CD4-positive, alpha-beta T cell treated with Interleukin-6 at 100 ng/mL for 8 hours (primary cell): ENCODE results near the gene ISOC1.

ENCODE experiments used
- DNase-seq: peaks from one replicate; pipeline ENCODE4 v3.0.0-alpha.2; 2020; ENCODE audit warnings: mixed read lengths, low spot score

Gene ISOC1

DNA sequence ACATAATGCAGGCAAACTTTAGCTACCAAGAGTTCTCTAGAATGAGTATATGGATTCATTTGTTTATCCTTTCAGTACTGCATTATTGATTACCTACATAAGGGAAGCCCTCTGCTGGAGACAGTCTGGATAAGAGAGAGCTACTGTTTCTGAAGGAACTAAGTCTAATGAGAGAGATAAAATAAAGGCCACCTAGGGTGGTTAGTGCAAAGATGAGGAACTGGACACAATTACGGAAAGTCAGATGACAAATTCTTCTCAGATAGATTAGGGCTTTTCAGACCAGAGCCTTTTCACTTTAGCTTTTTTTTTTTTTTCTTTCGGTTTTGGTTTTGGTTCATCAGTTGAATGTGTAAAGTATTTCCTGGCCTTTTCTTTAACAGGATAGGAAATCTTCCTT is 31.3 kb downstream of the ISOC1 start:
- no peak for DNase-seq

DNA sequence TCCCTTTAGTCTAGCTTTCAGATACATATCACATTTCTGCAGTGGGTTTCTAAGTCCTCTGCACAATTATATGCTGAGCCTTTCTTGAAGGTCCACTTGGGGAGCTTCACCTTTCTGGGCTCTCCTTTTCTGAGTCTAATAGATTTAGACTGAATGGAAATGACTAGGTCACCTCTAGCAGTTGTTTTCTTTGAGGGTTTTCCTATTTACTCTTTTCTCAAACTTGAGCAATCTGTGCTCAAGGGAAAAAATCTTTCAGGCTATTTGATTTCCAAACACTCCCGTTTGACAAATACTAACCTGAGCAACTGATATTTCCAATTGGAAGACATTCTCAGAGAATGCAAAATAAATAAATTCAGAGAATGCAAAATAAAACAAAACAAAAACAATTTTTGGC is 39.0 kb downstream of the ISOC1 start:
- DNase-seq, result no peak

DNA sequence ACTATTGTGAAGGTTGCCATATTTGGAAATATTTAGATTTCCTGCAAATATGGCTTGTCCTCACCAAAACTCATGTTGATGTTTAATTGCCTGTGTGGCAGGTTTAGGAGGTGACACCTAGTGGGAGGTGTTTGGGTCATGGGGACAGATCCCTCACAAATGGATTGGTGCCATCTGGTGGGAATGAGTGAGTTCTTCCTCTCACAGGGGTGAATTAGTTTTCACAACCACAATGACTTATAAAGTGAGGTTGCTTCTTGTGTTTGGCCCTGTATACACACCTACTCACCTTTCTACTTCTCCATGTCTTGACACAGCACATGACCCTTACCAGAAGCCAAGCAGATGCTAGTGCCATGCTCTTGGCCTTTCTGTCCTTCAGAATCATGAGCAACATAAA is 41.1 kb downstream of the ISOC1 start:
- DNase-seq, result no peak

DNA sequence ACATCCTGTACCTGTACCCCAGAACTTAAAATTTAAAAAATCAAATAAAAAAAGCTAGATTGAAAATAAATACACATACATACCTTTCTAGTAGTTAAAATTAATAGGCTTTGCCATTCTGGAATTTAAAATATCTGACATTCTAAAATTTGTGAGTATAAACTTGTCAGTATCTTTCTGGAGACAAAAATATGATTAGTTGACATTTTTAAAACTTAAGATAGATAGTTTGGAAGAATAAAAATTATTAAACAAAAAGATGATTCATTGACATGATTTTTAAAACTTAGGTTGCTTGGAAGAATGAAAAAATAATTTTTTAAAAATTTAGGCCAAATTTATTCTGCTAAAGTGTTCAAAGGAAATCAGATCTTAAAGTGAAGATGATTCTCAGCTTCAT is 43.1 kb downstream of the ISOC1 start:
- no peak for DNase-seq

DNA sequence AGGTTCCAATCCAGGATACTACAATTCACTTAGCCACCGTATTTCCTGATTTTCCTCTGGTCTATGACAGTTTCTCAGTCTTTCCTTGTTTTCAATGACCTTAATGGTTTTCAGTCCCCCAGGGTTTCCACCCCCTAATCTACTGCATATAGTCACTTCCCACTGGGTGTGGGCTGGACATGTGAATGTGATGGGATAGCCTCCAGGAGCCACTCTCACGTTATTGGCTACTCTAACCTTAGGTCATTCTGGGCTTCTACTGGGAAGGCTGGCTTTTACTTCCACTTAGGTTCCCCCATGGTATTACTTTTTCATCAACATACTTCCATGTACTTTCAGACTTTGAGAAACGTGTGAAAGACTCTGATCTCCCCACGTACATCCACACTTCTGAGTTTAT is 46.5 kb downstream of the ISOC1 start:
- no peak for DNase-seq

DNA sequence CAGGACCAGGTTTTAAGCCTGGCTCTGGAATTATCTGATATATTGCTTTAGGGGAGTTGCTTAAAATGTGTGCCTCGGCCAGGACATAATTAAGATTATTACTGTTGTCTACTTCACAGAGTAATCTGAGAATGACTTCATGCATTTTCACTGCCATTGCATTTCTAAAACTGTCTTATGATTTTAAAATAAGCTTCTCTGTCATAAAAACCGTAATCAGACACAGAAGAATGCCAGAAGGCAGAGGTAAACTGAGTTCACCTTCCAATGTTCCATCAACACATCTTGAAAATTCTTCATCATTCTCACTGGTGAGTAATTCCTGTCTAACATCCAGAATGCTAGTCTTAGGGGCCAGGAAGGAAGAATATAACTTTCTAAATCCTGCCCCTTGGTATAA is 47.1 kb downstream of the ISOC1 start:
- no peak for DNase-seq

DNA sequence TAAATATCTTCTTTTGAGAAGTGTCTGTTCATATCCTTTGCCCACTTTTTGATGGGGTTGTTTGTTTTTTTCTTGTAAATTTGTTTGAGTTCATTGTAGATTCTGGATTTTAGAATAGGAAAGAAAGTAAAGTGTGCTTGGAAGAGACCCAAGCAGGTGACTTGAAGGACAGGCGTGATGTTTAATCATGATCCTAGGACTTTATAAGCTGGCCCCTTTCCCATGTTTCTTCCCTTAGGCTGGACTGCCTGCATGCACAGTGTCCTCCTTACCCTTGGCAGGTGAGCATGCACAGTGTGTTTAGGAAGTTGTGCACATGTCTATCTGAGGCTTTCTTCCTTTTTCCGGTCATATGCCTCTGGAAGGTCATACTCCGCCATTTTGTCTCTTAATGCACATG is 61.3 kb downstream of the ISOC1 start:
- DNase-seq, result no peak

DNA sequence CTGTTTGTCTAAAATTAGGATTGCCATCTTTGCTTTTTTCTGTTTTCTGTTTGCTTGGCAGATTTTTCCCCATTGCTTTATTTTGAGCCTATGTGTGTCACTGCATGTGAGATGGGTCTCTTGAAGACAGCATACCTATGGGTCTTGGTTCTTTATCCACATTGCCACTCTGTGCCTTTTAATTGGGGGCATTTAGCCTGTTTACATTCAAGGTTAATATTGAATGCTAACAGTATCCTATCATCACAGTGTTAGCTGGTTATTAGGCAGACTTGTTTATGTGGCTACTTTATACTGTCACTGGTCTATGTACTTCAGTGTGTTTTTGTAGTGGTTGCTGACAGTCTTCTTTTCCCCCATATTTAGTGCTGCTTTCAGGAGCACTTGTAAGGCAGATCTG is 67.3 kb downstream of the ISOC1 start:
- no peak for DNase-seq
